ENCODE measurements around the gene SFPQ. TPM values are rescaled to one million over a fixed set of nuclear protein-coding genes. Genes with fewer than 3 reads are reported as not detected.
"Not testable (repeated sequence)": the region's sequence is repeated elsewhere in the genome, so short reads cannot be mapped to it uniquely, and the experiment has no call there.

Gene SFPQ
- total RNA-seq, 1 experiment from 2014 or later, result 354 TPM

DNA sequence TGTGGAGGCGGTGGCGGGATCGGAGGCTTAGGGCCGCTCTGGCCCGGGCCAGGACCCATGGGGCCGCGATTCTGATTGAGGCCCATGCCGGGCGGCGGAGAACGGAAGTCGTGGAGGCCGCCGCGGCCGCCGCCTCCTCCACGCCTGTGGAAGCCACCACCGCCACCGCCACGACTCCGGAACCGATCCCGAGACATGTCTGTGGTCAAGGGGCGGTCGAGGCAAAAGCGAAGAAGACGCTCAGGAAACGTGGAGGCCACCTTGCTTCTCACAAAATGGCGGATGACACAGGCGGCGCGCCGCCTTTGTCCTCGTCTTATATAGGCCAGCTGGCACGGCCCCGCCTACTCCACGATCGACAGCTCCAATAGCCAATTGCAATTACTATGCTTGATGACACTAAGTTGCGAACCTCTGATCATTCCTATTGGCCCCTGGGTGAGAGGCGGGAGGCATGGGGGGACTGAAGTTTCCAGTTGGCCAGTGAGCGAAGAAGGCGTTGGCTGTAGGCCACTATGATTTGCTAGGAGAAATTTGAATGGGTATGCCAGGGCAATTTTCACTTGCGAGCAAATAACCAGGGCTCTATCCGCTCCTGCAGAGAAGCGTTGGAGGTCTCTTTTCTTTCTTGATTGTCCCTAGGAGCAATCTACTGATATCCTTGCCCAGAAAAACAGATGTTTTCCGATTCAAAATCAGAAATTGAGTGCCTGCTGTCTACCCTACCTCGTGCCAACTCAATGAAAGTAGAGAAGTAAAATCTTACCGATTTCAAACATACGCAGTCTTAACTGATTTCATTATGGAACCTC, at the start of gene SFPQ (continued):
- TF ChIP-seq, protein P1, sequence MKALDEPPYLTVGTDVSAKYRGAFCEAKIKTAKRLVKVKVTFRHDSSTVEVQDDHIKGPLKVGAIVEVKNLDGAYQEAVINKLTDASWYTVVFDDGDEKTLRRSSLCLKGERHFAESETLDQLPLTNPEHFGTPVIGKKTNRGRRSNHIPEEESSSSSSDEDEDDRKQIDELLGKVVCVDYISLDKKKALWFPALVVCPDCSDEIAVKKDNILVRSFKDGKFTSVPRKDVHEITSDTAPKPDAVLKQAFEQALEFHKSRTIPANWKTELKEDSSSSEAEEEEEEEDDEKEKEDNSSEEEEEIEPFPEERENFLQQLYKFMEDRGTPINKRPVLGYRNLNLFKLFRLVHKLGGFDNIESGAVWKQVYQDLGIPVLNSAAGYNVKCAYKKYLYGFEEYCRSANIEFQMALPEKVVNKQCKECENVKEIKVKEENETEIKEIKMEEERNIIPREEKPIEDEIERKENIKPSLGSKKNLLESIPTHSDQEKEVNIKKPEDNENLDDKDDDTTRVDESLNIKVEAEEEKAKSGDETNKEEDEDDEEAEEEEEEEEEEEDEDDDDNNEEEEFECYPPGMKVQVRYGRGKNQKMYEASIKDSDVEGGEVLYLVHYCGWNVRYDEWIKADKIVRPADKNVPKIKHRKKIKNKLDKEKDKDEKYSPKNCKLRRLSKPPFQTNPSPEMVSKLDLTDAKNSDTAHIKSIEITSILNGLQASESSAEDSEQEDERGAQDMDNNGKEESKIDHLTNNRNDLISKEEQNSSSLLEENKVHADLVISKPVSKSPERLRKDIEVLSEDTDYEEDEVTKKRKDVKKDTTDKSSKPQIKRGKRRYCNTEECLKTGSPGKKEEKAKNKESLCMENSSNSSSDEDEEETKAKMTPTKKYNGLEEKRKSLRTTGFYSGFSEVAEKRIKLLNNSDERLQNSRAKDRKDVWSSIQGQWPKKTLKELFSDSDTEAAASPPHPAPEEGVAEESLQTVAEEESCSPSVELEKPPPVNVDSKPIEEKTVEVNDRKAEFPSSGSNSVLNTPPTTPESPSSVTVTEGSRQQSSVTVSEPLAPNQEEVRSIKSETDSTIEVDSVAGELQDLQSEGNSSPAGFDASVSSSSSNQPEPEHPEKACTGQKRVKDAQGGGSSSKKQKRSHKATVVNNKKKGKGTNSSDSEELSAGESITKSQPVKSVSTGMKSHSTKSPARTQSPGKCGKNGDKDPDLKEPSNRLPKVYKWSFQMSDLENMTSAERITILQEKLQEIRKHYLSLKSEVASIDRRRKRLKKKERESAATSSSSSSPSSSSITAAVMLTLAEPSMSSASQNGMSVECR (CRISPR knock-in tag; IDR thresholded peaks at IDR 0.05; ENCODE audit: borderline replicate concordance), result peak; percentile 87; the same call in 1 of the 2 replicates
- TF ChIP-seq SP1 (CRISPR knock-in tag; conservative IDR thresholded peaks at IDR 0.05) (peak; percentile 76), GABPB1 (CRISPR knock-in tag; IDR thresholded peaks at IDR 0.05) (peak; percentile 50), FOXP1 (CRISPR knock-in tag; IDR thresholded peaks at IDR 0.05; ENCODE audit: borderline replicate concordance) (peak; percentile 41), JUN (CRISPR knock-in tag; IDR thresholded peaks at IDR 0.05) (peak; percentile 44; the same call in 1 of the 2 replicates), MYBL2 (CRISPR knock-in tag; IDR thresholded peaks at IDR 0.05) (peak; percentile 92), RELA (CRISPR knock-in tag; IDR thresholded peaks at IDR 0.05; ENCODE audit: borderline replicate concordance) (no peak), NFE2L1 (CRISPR knock-in tag; IDR thresholded peaks at IDR 0.05) (0 out of 2 replicates have a peak, but pooled peaks have one; percentile 14), PRRX2 (CRISPR knock-in tag; IDR thresholded peaks at IDR 0.05) (no peak), TP53 (CRISPR knock-in tag; IDR thresholded peaks at IDR 0.05) (no peak; the same call in 1 of the 2 replicates), ETV6 (CRISPR knock-in tag; IDR thresholded peaks at IDR 0.05) (peak; percentile 81), RORB (CRISPR knock-in tag; IDR thresholded peaks at IDR 0.05) (no peak), E2F5 (CRISPR knock-in tag; IDR thresholded peaks at IDR 0.05) (0 out of 2 replicates have a peak, but pooled peaks have one; percentile 30), ZNF425 (CRISPR knock-in tag; conservative IDR thresholded peaks at IDR 0.05) (no peak), NFYB (CRISPR knock-in tag; conservative IDR thresholded peaks at IDR 0.05; ENCODE audit: low read depth) (peak; percentile 91)
- TF ChIP-seq, protein P2, sequence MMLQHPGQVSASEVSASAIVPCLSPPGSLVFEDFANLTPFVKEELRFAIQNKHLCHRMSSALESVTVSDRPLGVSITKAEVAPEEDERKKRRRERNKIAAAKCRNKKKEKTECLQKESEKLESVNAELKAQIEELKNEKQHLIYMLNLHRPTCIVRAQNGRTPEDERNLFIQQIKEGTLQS (CRISPR knock-in tag; conservative IDR thresholded peaks at IDR 0.05), result 0 out of 2 replicates have a peak, but pooled peaks have one; percentile 41

- POLR2A ChIA-PET; CTCF ChIA-PET; DNase-seq (ENCODE audit: low spot score); H3K27me3 Mint-ChIP-seq (ENCODE audit: low read depth); H3K4me1 Mint-ChIP-seq; H3K36me3 Mint-ChIP-seq; H3K4me3 Mint-ChIP-seq; H3K9me3 Mint-ChIP-seq; H3K27ac Mint-ChIP-seq; ATAC-seq: not testable (repeated sequence)
Observed at GRCh38 chr1:35236772-35237171, 43.8 kb upstream of the SFPQ start.
